Stimulated activated CD4-positive, alpha-beta T cell treated with anti-CD3 and anti-CD28 coated beads, Interleukin-4, amount 100 ng/mL, for 4 hours (primary cell): ENCODE results near the gene CDK12.
A peak's percentile ranks its signal among the peaks of the same experiment; 100 is the strongest.

Experiments
- DNase-seq, 2 experiments: peaks; one replicate each; pipeline ENCODE4 v3.0.0-alpha.2; 2020

CDK12 gene

GRCh38 chr17:39549747-39550573 lies 88.7 kb downstream of the CDK12 start:
- DNase-seq = no peak

GRCh38 chr17:39551879-39552278 lies 90.6 kb downstream of the CDK12 start:
- DNase-seq = no peak

- no peak for DNase-seq
Observed at GRCh38 chr17:39553341-39553945, 92.2 kb downstream of the CDK12 start.

- DNase-seq = no peak
Observed at GRCh38 chr17:39555368-39555767, 94.1 kb downstream of the CDK12 start.

- DNase-seq = no peak
Observed at GRCh38 chr17:39556423-39556822, 95.1 kb downstream of the CDK12 start.

- DNase-seq = no peak
Observed at GRCh38 chr17:39562395-39562794, 101.1 kb downstream of the CDK12 start.

- DNase-seq = no peak
Observed at GRCh38 chr17:39562976-39563375, 101.7 kb downstream of the CDK12 start.

- no peak for DNase-seq
Observed at GRCh38 chr17:39563476-39563875, 102.2 kb downstream of the CDK12 start.

GRCh38 chr17:39564211-39564848 lies 103.0 kb downstream of the CDK12 start:
- DNase-seq = no peak

- no peak for DNase-seq
Observed at GRCh38 chr17:39566094-39566850, 105.0 kb downstream of the CDK12 start.

- no peak for DNase-seq
Observed at GRCh38 chr17:39568702-39569101, 107.4 kb downstream of the CDK12 start.

GRCh38 chr17:39569126-39569525 lies 107.8 kb downstream of the CDK12 start:
- no peak for DNase-seq

GRCh38 chr17:39572121-39572520 lies 110.8 kb downstream of the CDK12 start:
- no peak for DNase-seq

- peak in 1 of 2 experiments; percentile 18 for DNase-seq
Observed at GRCh38 chr17:39573447-39574298, 112.4 kb downstream of the CDK12 start.

GRCh38 chr17:39576187-39576586 lies 114.9 kb downstream of the CDK12 start:
- DNase-seq = no peak

GRCh38 chr17:39578272-39578671 lies 117.0 kb downstream of the CDK12 start:
- no peak for DNase-seq

GRCh38 chr17:39579318-39580081 lies 118.2 kb downstream of the CDK12 start:
- no peak for DNase-seq

- no peak for DNase-seq
Observed at GRCh38 chr17:39580082-39580468, 118.8 kb downstream of the CDK12 start.

- no peak for DNase-seq
Observed at GRCh38 chr17:39581071-39581758, 119.9 kb downstream of the CDK12 start.

GRCh38 chr17:39581759-39582085 lies 120.4 kb downstream of the CDK12 start:
- DNase-seq = no peak

GRCh38 chr17:39582658-39583057 lies 121.4 kb downstream of the CDK12 start:
- DNase-seq = no peak
